Endothelial cell of umbilical vein (primary cell): Measurements from ENCODE around the gene PTPRD. TPM values are rescaled to one million over a fixed set of nuclear protein-coding genes. Genes with fewer than 3 reads are reported as not detected.

ENCODE experiments used
- BruUV-seq: library from RNA; stranded (reverse); fragments of 400-500 nt; replicated peaks from 2 replicates; lab custom pipeline; 2021; lab: Mats Ljungman, UMichigan
- CTCF ChIA-PET: fragments of 300-600, 350-600 bp; sonication (Branson Sonifier 250); formaldehyde crosslinking; loops from one replicate; lab custom pipeline; 2021; ENCODE audit warnings: antibody characterized with exemption, inconsistent platforms; lab: Charles Lee
- POLR2A ChIA-PET: fragments of 300-600, 350-600 bp; sonication (Branson Sonifier 250); formaldehyde crosslinking; loops from one replicate; lab custom pipeline; 2021; ENCODE audit warnings: antibody characterized with exemption, inconsistent platforms; lab: Charles Lee
- DNase-seq: peaks from one replicate; pipeline ENCODE4 v3.0.0-alpha.2; 2011; ENCODE audit warnings: low read depth, low spot score
- FAIRE-seq: peaks from 2 replicates; lab custom pipeline; 2011; peaks lifted over from hg19 to GRCh38; lab: Jason Lieb, UNC
- H2AFZ ChIP-seq: 2 replicates; pipeline ENCODE4 v1.6.0; 2012; ENCODE audit warnings: low read depth, low read length, control low read depth, inconsistent platforms
- H3K27ac ChIP-seq: 2 replicates; pipeline ENCODE4 v1.5.1; 2011; ENCODE audit warnings: low read depth, mild to moderate bottlenecking, control low read depth, low read length, moderate library complexity; ENCODE audit not compliant: insufficient read depth
- H3K27me3 ChIP-seq, 2 experiments: 2 replicates each; pipeline versions ENCODE4 v1.6.0 to v1.6.1; 2011; ENCODE audit warnings: low read length in 2 of 2, mixed read lengths in 1 of 2; ENCODE audit not compliant: control insufficient read depth in 2 of 2, insufficient read depth in 2 of 2
- H3K36me3 ChIP-seq, 2 experiments: 2 replicates in 1 of 2; 3 replicates in 1 of 2; pipeline ENCODE4 v1.5.1; 2011; ENCODE audit warnings: low read length in 2 of 2, mild to moderate bottlenecking in 1 of 2, moderate library complexity in 1 of 2; ENCODE audit not compliant: control insufficient read depth in 2 of 2, insufficient read depth in 2 of 2; ENCODE audit errors: extremely low read depth in 1 of 2
- H3K4me1 ChIP-seq: 3 replicates; pipeline ENCODE4 v1.5.1; 2011; ENCODE audit warnings: mild to moderate bottlenecking, low read length; ENCODE audit not compliant: control insufficient read depth, insufficient read depth; ENCODE audit errors: extremely low read depth
- H3K4me2 ChIP-seq: 2 replicates; pipeline ENCODE4 v1.6.1; 2011; ENCODE audit warnings: low read length, control low read depth, mixed read lengths; ENCODE audit not compliant: insufficient read depth
- H3K4me3 ChIP-seq, 3 experiments: fragments of 200-600 bp in 1 of 3; sonication (generic), shearing (Covaris generic) in 1 of 3; replicated peaks in 1 of 3; 2 replicates each; pipeline ENCODE4 v1.5.1; 2011 to 2016; ENCODE audit warnings: control low read depth in 3 of 3, low read length in 3 of 3, mild to moderate bottlenecking in 2 of 3, inconsistent platforms in 1 of 3, low read depth in 1 of 3, moderate library complexity in 1 of 3; ENCODE audit not compliant: insufficient read depth in 1 of 3
- H3K79me2 ChIP-seq: 2 replicates; pipeline ENCODE4 v1.6.0; 2012; ENCODE audit warnings: low read length, inconsistent platforms; ENCODE audit not compliant: control insufficient read depth, insufficient read depth
- H3K9ac ChIP-seq: replicated peaks from 2 replicates; pipeline ENCODE3; 2011; ENCODE audit warnings: low read length, control low read depth; ENCODE audit not compliant: insufficient read depth; ENCODE audit errors: extremely low read depth
- H3K9me1 ChIP-seq: replicated peaks from 3 replicates; pipeline ENCODE4 v1.6.0; 2011; ENCODE audit warnings: mild to moderate bottlenecking, low read length; ENCODE audit not compliant: control insufficient read depth, insufficient read depth; ENCODE audit errors: extremely low read depth
- H3K9me3 ChIP-seq: replicated peaks from 2 replicates; pipeline ENCODE4 v1.5.1; 2012; ENCODE audit warnings: low read length, inconsistent platforms; ENCODE audit not compliant: control insufficient read depth, insufficient read depth
- H4K20me1 ChIP-seq: replicated peaks from 2 replicates; pipeline ENCODE3; 2011; ENCODE audit warnings: mild to moderate bottlenecking, low read length; ENCODE audit not compliant: control insufficient read depth, insufficient read depth; ENCODE audit errors: extremely low read depth
- EZH2 ChIP-seq: IDR thresholded peaks from 2 replicates; pipeline ENCODE4 v1.6.1; 2012; ENCODE audit warnings: borderline replicate concordance, low read depth, mild to moderate bottlenecking, moderate library complexity, low read length, inconsistent platforms; ENCODE audit not compliant: severe bottlenecking
- FOS ChIP-seq: IDR thresholded peaks from 2 replicates; pipeline ENCODE4 v1.6.1; 2011; ENCODE audit warnings: mild to moderate bottlenecking, low read length, moderate library complexity, borderline replicate concordance; ENCODE audit not compliant: insufficient read depth
- GATA2 ChIP-seq: IDR thresholded peaks from 2 replicates; pipeline ENCODE4 v1.7.0; 2011; ENCODE audit warnings: low read depth, mild to moderate bottlenecking, moderate library complexity, mixed read lengths, low read length; ENCODE audit not compliant: insufficient read length, insufficient read depth
- JUN ChIP-seq: IDR thresholded peaks from 2 replicates; pipeline ENCODE4 v1.6.1; 2011; ENCODE audit warnings: borderline replicate concordance, low read depth; ENCODE audit not compliant: insufficient read length, insufficient read depth
- MYC ChIP-seq: IDR thresholded peaks from one replicate; pipeline ENCODE4 v1.6.1; 2011; ENCODE audit warnings: mild to moderate bottlenecking, low read depth, low read length
- POLR2A ChIP-seq: IDR thresholded peaks from 2 replicates; pipeline ENCODE4 v1.6.1; 2012; ENCODE audit warnings: low read depth, mild to moderate bottlenecking, control low read depth, low read length
- POLR2AphosphoS5 ChIP-seq: IDR thresholded peaks from 2 replicates; pipeline ENCODE4 v1.6.1; 2012; ENCODE audit warnings: low read depth, mild to moderate bottlenecking, control low read depth, low read length, moderate library complexity; ENCODE audit not compliant: insufficient read depth
- dilution Hi-C: fragments of 300-500 bp; cut with MboI; formaldehyde crosslinking; loops from one replicate; pipeline ENCODE4 v1.15.0; 2019; ENCODE audit warnings: low sequenced_read_pairs; ENCODE audit not compliant: extremely low pct_ligation_motif_present
- intact Hi-C: fragments of 100-400 bp; cut with micrococcal nuclease; formaldehyde crosslinking; loops from one replicate; pipeline ENCODE4 v1.10.0; 2022
- polyA plus RNA-seq, 4 experiments: library from polyadenylated mRNA; depleted of rRNA in 3 of 4; stranded (reverse) in 3 of 4; unstranded in 1 of 4; fragments of >200 nt; gene quantifications; 2 replicates each; pipeline versions ENCODE4 v1.2.1 to v1.2.3, GENCODE V29; 2011 to 2012; ENCODE audit warnings: missing spikeins in 1 of 4
- total RNA-seq: library from RNA; stranded (reverse); gene quantifications from 2 replicates; pipeline ENCODE4 v1.2.3, GENCODE V29; 2021
- TF ChIP-seq, protein P1 (sequence below), 2 donors: IDR thresholded peaks; 1 replicate in 1 of 2; 2 replicates in 1 of 2; pipeline ENCODE4 v1.5.1; 2011; ENCODE audit warnings: low read length in 2 of 2, mild to moderate bottlenecking in 2 of 2, moderate library complexity in 2 of 2, control low read depth in 1 of 2, inconsistent platforms in 1 of 2, low read depth in 1 of 2; ENCODE audit not compliant: insufficient read depth in 1 of 2; ENCODE audit errors: extremely low read depth in 1 of 2
- TF ChIP-seq, protein P2 (sequence below): IDR thresholded peaks from 2 replicates; pipeline ENCODE4 v1.6.1; 2011; ENCODE audit not compliant: insufficient read depth, insufficient read length

The PTPRD gene
- total and polyA plus RNA-seq, 2 donors (not counting 3 experiments of a cell fraction or from before 2014, with no cell fraction given), result 5.5 to 5.7 TPM

- no TSS peak for BruUV-seq
- POLR2A ChIA-PET, result no interaction called here
- FAIRE-seq (no peak), DNase-seq (no peak)
- Histone ChIP-seq H3K79me2 (no peaks in the 10 kb centered on the region), H3K4me2 (no peak overlapping the region), H3K9me1 (no peaks in the 10 kb centered on the region), H2AFZ (no peak overlapping the region), H3K4me1 (no peaks in the 10 kb centered on the region), H3K4me3 (no peak overlapping the region), H3K27ac (no peak overlapping the region), H3K27me3 (no peaks in the 10 kb centered on the region), H4K20me1 (no peaks in the 10 kb centered on the region), H3K9me3 (no peaks in the 10 kb centered on the region), H3K9ac (no peak overlapping the region), H3K36me3 (no peaks in the 10 kb centered on the region)
- TF ChIP-seq, protein P1, sequence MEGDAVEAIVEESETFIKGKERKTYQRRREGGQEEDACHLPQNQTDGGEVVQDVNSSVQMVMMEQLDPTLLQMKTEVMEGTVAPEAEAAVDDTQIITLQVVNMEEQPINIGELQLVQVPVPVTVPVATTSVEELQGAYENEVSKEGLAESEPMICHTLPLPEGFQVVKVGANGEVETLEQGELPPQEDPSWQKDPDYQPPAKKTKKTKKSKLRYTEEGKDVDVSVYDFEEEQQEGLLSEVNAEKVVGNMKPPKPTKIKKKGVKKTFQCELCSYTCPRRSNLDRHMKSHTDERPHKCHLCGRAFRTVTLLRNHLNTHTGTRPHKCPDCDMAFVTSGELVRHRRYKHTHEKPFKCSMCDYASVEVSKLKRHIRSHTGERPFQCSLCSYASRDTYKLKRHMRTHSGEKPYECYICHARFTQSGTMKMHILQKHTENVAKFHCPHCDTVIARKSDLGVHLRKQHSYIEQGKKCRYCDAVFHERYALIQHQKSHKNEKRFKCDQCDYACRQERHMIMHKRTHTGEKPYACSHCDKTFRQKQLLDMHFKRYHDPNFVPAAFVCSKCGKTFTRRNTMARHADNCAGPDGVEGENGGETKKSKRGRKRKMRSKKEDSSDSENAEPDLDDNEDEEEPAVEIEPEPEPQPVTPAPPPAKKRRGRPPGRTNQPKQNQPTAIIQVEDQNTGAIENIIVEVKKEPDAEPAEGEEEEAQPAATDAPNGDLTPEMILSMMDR (IDR thresholded peaks at IDR 0.05; ENCODE audit: extremely low read depth in 1 of 2, insufficient read depth in 1 of 2, low read depth in 1 of 2, low read length in 2 of 2), result no peak
- TF ChIP-seq, protein P2, sequence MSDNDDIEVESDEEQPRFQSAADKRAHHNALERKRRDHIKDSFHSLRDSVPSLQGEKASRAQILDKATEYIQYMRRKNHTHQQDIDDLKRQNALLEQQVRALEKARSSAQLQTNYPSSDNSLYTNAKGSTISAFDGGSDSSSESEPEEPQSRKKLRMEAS, result no peak
- TF ChIP-seq MYC, result no peak
- TF ChIP-seq POLR2AphosphoS5, result no peak
- TF ChIP-seq GATA2, result no peak
- no peak for TF ChIP-seq JUN
- TF ChIP-seq EZH2, result no peak
- no peak for TF ChIP-seq FOS
- no peak for TF ChIP-seq POLR2A
- CTCF ChIA-PET, result no interaction called here
- dilution Hi-C loops, result no loop called here
- intact Hi-C loops, result no loop called here
Measured at GRCh38 chr9:8531826-8532415, 2080.9 kb downstream of the PTPRD start.
